ENCODE results near the gene FCRLB.

DNA sequence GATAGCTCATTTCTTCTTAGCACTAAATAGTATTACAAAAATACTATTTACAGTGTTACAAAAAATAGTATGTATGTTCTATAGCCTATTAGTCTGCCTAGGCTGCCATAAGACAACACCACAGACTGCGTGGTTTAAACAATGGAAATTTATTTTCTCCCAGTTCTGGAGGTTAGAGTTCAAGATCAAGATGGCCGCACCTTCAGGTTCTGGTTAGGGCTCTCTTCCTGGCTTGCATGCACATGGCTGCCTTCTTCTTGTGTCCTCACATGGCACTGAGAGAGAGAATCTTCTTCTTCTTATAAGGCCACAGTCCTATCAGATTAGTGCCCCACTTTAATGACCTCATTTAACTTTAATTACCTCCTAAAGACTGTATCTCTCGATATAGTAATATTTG is 48.9 kb downstream of the FCRLB start:
- TF ChIP-seq CTCF (IDR thresholded peaks at IDR 0.05; ENCODE audit: low read depth, low read length, poor library complexity, severe bottlenecking) = no peak
- no peak for TF ChIP-seq EZH2phosphoT487 (IDR thresholded peaks at IDR 0.05; ENCODE audit: borderline replicate concordance, low read length)

All from DOHH2 (cell line).